Stimulated activated CD4-positive, alpha-beta T cell treated with anti-CD3 and anti-CD28 coated beads, Interleukin-15, amount 100 ng/mL, for 24 hours (primary cell): ENCODE results near the gene DNAJC4.
A peak's percentile ranks its signal among the peaks of the same experiment; 100 is the strongest.

Source experiments
- DNase-seq: peaks from one replicate; pipeline ENCODE4 v3.0.0-alpha.2; 2020

The DNAJC4 gene

GRCh38 chr11:64230985-64231365 lies 627 bp downstream of the DNAJC4 start:
- DNase-seq = no peak

- DNase-seq = no peak
Measured at GRCh38 chr11:64231546-64231945, 1.2 kb downstream of the DNAJC4 start.

- no peak for DNase-seq
Measured at GRCh38 chr11:64232182-64232966, 2.0 kb downstream of the DNAJC4 start.

GRCh38 chr11:64232967-64233315 lies 2.6 kb downstream of the DNAJC4 start:
- DNase-seq = no peak

- DNase-seq = peak; percentile 81
Measured at GRCh38 chr11:64233913-64234586, 3.7 kb downstream of the DNAJC4 start, which contains the start of gene VEGFB. Gene VEGFB, plus strand, starts transcription at chr11:64234584. Its CDS starts 250 bp downstream, at chr11:64234834.

- DNase-seq = peak; percentile 68
Measured at GRCh38 chr11:64234647-64235379, 4.5 kb downstream of the DNAJC4 start.

- DNase-seq = no peak
Measured at GRCh38 chr11:64235437-64236161, 5.3 kb downstream of the DNAJC4 start.

- no peak for DNase-seq
Measured at GRCh38 chr11:64237484-64237951, 7.2 kb downstream of the DNAJC4 start.

GRCh38 chr11:64238076-64238475 lies 7.7 kb downstream of the DNAJC4 start:
- no peak for DNase-seq

GRCh38 chr11:64238999-64239398 lies 8.7 kb downstream of the DNAJC4 start:
- no peak for DNase-seq

GRCh38 chr11:64239662-64240434 lies 9.5 kb downstream of the DNAJC4 start:
- no peak for DNase-seq

- DNase-seq = peak; percentile 98
Measured at GRCh38 chr11:64240435-64241240, 10.3 kb downstream of the DNAJC4 start, which contains the start of gene FKBP2. Gene FKBP2, plus strand, starts transcription at chr11:64241095. Its CDS starts 1,293 bp downstream, at chr11:64242388.

GRCh38 chr11:64241241-64241490 lies 10.8 kb downstream of the DNAJC4 start:
- peak; percentile 100 for DNase-seq

- DNase-seq = peak; percentile 49
Measured at GRCh38 chr11:64241491-64242374, 11.4 kb downstream of the DNAJC4 start.

GRCh38 chr11:64243236-64243854 lies 13.0 kb downstream of the DNAJC4 start:
- no peak for DNase-seq

GRCh38 chr11:64244107-64244506 lies 13.8 kb downstream of the DNAJC4 start:
- no peak for DNase-seq

GRCh38 chr11:64244966-64245365 lies 14.6 kb downstream of the DNAJC4 start:
- no peak for DNase-seq

- DNase-seq = peak; percentile 44
Measured at GRCh38 chr11:64245401-64245796, 15.1 kb downstream of the DNAJC4 start.

GRCh38 chr11:64245797-64246620 lies 15.7 kb downstream of the DNAJC4 start:
- DNase-seq = peak; percentile 90
